ENCODE results near the gene IDUA.

Gene IDUA

DNA sequence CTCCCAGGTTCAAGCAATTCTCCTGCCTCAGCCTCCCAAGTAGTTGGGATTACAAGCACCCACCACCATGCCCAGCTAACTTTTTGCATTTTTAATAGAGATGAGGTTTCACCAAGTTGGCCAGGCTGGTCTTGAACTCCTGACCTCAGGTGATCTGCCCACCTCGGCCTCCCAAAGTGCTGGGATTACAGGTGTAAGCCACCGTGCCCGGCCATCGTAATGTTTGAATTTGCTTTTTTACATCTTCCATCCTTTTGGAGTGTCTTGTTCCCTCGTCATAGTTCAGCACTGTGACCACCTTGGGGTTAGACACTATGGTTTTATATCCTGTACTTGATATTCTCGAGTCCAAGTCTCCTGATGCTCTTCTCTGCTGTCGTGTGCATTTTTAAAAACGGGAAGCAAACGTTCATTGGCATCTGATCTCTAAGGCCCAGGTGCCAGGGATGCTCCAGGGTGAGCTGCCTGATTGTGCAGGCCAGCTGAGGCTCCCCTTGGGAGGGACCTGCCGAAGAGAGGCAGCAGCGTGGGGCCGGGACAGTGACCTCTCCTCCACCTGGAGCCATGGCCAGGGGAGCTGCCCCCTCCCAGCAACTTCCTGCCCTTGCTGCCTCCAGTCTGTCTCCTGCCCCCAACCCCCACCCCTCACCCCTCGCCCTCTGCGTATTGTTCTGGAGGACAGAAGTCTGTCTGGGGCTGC, 30.2 kb upstream of the IDUA start:
- DNase-seq: no peak

DNA sequence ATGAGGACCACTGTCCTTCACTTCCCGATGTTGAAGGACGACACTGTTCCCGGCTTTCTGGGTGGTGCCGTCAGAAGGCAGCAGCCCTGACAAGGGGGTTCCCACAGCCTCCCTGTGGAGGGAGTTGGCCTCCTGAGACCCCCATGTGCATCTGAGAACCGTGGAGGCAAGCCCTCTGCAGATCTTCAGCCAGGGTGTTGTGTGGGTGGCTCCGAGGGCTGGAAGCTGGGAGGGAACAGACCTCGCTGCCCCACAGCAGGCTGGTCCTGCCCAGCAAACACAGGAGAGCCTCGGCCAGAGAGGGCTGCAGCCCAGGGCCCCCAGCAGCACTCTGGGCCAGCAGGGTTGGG, 29.6 kb upstream of the IDUA start:
- no peak for DNase-seq

DNA sequence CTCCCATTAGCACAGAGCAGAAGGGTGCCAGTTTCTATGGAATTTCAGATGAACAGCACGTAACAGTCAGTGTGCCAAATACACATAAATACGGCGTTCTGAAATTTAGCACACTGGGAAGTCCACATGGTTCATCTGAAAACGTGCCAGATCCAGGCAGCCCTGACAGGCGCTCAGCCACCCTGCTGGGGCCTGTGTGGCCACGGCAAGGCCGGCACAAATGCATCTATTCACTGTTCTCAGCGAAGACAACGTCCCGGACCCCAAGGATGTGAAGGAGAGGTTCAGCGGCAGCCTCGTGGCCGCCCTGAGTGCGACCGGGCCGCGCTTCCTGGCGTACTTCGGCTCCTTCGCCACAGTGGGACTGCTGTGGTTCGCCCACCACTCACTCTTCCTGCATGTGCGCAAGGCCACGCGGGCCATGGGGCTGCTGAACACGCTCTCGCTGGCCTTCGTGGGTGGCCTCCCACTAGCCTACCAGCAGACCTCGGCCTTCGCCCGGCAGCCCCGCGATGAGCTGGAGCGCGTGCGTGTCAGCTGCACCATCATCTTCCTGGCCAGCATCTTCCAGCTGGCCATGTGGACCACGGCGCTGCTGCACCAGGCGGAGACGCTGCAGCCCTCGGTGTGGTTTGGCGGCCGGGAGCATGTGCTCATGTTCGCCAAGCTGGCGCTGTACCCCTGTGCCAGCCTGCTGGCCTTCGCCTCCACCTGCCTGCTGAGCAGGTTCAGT, 29.1 kb upstream of the IDUA start:
- no peak for DNase-seq

- no peak for DNase-seq
Observed at GRCh38 chr4:958314-958665, 28.6 kb upstream of the IDUA start.

- DNase-seq: no peak
Observed at GRCh38 chr4:958696-959337, 28.0 kb upstream of the IDUA start.

DNA sequence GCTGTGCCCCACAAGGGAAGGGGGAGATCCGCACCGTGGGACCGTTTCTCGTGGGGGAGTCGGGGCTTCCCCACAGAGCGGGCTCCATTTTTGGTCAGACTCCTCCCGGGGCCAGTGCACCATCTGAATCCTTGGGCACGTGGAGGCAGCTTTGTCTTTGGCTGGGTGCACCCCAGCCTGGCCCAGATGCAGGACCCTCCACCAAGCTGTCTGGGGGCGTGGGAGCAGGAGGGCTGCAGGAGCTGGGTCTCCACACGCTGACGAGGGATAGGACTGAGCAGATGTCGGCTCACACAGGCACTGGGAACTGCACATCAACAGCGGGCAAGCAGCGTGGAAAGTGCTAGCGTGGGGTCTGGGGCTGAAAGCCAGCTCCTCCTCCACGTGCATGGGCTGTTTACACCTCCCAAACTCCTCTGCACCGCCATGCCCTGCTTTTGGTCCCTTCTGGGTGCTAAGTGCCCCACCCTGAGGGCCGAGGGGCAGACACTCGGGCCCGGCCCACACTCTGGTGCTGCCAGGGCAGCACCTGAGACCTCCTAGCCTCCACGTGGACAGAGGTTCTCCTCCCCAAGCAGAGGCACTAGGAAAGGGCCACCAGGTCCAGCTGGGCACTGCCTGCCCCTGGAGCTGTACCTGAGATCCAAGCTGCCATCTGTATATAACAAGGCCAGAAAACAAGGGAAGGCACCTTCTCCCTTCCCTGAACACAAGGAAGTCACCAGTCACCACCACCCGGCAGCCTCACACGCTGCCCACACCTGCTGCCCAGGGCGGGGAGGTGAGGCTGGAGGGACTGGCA, 27.3 kb upstream of the IDUA start:
- no peak for DNase-seq

GRCh38 chr4:960140-960635, 26.7 kb upstream of the IDUA start:
- no peak for DNase-seq

- no peak for DNase-seq
Observed at GRCh38 chr4:960636-961350, 26.1 kb upstream of the IDUA start.

DNA sequence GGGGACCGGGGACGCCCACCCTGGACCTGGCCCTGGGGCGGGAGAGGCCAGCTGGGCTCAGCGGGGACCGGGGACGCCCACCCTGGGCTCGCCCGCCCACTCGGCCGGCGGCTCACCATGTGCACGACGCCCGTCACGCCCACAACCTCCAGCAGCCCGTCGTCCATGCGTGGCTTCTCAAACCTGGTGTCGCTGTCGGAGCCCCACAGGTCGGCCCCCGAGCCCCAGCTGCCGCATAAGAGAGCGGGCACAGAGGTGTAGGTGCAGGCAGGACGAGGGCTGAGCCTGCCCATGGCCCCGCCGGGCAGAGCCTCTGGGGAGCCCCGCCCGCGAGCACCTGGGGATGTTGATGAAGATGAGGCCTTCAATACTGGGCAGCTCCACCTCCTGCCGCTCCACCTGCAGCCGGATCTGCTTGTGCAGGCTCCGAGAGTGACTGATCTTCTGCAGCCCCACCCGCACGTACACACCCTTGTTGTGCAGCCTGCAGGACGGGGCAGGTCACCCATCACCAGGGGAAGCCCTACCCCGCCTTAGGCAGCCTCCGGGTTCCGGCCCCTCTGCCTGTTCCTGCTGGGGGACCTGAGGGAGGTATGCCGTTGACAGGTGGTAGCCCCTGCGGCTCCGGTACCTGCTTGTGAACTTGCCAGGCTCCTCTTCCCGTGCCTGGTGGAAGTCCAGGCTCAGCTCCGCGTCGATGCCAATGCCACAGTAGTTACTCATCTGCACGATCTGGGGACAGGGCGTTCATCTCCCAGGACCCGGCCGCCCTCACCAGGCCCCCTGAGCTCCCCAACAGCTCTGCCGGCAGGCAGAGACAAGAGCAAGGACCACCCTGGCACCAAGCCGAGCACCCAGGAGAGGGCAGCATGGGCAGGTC, 25.3 kb upstream of the IDUA start:
- no peak for DNase-seq

GRCh38 chr4:962231-963208, 24.3 kb upstream of the IDUA start:
- DNase-seq: no peak

DNA sequence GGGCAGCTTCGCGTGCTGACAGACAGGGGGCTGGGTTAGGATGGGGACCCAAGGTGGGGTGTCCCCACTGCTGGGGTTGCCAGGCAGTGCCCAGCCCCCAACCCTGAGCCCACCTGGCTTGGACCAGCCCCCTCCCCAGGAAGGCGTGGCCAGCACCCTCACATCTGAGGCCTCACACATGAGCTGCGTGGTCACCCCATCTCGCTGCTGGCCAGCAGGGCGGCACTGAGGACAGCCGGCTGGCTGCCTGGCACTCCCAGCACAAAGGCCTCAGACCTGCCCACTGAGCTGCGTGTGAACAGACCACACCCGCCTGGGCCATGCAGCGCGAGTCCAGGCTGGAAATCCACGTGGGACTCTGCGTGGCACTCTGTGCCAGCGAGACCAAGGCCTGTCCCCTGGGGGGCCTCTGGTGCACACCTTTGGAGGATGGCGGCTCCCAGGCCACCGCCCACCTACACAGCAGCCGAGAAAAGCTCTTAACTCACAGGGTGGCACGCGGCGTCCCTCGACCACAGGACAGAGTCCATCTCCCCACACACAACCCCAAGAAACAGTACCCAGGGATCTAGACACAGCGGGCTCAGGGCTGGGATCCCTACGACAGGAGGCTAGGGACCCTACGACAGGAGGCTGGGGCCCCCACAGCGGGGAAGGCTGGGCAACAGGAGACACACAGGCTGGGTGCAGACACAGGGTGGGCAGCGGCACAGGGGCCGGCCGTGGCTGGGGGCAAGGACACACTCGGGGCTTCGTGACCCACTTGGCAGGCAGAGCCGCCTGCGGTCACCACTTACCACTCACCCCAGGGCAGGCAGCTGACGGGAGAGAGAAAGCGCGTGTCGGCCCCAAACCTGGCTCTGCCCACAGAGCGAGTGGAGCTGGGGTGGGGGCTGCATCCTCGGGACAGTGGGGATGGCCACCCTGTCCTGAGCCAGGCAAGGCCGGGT, 23.3 kb upstream of the IDUA start:
- no peak for DNase-seq

- no peak for DNase-seq
Observed at GRCh38 chr4:964346-965025, 22.4 kb upstream of the IDUA start.

DNA sequence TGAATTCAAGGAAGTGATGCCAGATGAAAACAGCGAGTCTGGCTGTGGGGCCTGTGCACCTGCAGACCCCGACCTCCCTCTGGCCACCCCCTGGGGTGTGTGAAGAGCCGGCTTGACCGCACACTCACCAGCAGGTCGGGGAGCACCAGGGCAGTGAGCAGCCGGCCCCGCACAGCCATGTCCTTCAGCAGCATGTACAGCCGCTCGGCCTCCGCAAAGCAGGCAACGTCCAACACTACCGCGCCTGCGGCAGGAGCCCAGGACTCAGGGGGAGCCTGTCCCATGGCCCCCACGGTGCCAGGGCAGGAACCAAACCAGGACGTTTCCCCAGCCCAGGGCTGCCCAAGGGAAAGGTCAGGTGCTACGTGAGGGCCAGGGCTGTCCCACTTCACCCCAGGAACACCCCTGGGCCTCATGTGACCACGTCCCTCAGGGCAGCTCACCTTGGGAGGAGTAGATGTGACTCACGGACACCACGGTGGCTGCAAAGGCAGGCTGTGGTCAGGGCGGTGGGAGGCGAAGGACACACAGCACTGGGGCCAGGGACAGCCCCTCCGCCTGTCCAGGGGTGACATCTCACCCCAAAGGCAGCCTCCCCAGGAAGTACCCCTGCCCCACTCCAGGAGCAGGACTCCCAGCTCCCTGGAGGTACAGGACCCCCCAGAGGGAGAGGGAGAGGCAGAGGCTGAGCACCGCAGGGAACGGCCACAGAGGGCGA, 21.6 kb upstream of the IDUA start:
- DNase-seq: no peak

DNA sequence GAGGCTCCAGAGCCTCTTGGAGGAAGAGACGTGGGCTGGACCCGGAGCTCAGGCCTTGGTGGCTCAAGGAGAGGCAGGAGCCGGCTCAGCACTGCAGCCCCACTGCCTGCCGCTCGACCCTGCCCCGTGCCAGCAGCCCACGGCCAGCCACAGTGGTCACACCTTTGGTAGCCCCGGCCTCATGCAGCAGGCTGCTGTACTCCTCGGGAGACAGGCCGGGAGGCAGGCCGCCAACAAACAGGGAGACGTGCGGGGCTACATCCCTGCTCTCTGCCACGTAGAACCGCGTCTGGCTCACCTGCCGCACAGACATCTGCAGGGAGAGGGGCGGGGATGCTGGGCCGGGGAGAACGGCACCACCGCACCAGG, 21.1 kb upstream of the IDUA start:
- DNase-seq: no peak

GRCh38 chr4:966266-967112, 20.4 kb upstream of the IDUA start:
- DNase-seq: no peak
